ENCODE results near the gene VWA8.
"Not testable (repeated sequence)": the region's sequence is repeated elsewhere in the genome, so short reads cannot be mapped to it uniquely, and the experiment has no call there.

The VWA8 gene

DNA sequence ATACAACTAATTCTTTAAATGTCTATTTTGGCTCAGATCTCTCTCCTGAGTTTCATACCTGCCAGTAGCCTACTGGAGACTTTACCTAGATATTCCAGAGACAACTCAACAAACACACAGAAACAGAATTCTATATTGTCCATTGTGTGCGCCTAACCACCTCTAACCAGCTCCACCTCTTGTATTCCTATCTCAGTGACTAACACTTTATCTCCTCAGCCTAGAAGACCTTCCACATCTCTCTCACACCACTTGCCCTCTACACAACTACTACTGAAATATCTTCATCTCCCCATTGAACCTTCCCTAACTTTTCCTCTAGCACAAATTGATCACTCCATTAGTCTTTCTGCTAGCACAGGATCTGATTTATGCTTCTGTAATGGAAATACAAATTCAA lies 6.7 kb downstream of the VWA8 start (continued):
- TF ChIP-seq RARB (CRISPR knock-in tag; IDR thresholded peaks at IDR 0.05) (no peak), SNAI2 (CRISPR knock-in tag; IDR thresholded peaks at IDR 0.05) (no peak), POU6F1 (CRISPR knock-in tag; IDR thresholded peaks at IDR 0.05; ENCODE audit: borderline replicate concordance, low read depth) (no peak)

GRCh38 chr13:41952749-41953148 lies 8.2 kb downstream of the VWA8 start:
- ATAC-seq, result no peak
- TF ChIP-seq ZC3H10 (CRISPR knock-in tag; IDR thresholded peaks at IDR 0.05) (no peak), PPARA (CRISPR knock-in tag; IDR thresholded peaks at IDR 0.05; ENCODE audit: borderline replicate concordance) (no peak), ESRRG (CRISPR knock-in tag; IDR thresholded peaks at IDR 0.05) (no peak), BACH2 (CRISPR knock-in tag; IDR thresholded peaks at IDR 0.05; ENCODE audit: borderline replicate concordance) (no peak), SNAI2 (CRISPR knock-in tag; IDR thresholded peaks at IDR 0.05) (no peak), POU6F1 (CRISPR knock-in tag; IDR thresholded peaks at IDR 0.05; ENCODE audit: borderline replicate concordance, low read depth) (no peak), OSR1 (CRISPR knock-in tag; IDR thresholded peaks at IDR 0.05) (no peak), TCF4 (CRISPR knock-in tag; IDR thresholded peaks at IDR 0.05; ENCODE audit: borderline replicate concordance) (no peak), PATZ1 (CRISPR knock-in tag; IDR thresholded peaks at IDR 0.05; ENCODE audit: borderline replicate concordance) (no peak), ZNF70 (CRISPR knock-in tag; IDR thresholded peaks at IDR 0.05) (no peak), RARB (CRISPR knock-in tag; IDR thresholded peaks at IDR 0.05) (no peak), ISL1 (CRISPR knock-in tag; IDR thresholded peaks at IDR 0.05) (no peak), ARNTL (CRISPR knock-in tag; IDR thresholded peaks at IDR 0.05; ENCODE audit: borderline replicate concordance, low read depth) (no peak)

- ATAC-seq, result not testable (repeated sequence)
These were observed 11.8 kb downstream of the VWA8 start for GRCh38 chr13:41949104-41949503.

GRCh38 chr13:41945926-41946325 lies 15.0 kb downstream of the VWA8 start:
- no peak for ATAC-seq

More at GRCh38 chr13:41945926-41946325, 15.0 kb downstream of the VWA8 start:
- TF ChIP-seq ISL1 (CRISPR knock-in tag; IDR thresholded peaks at IDR 0.05) (no peak), POU6F1 (CRISPR knock-in tag; IDR thresholded peaks at IDR 0.05; ENCODE audit: borderline replicate concordance, low read depth) (no peak), BACH2 (CRISPR knock-in tag; IDR thresholded peaks at IDR 0.05; ENCODE audit: borderline replicate concordance) (no peak), SNAI2 (CRISPR knock-in tag; IDR thresholded peaks at IDR 0.05) (no peak), TOX (CRISPR knock-in tag; IDR thresholded peaks at IDR 0.05; ENCODE audit: borderline replicate concordance) (no peak), ZNF565 (CRISPR knock-in tag; conservative IDR thresholded peaks at IDR 0.05; ENCODE audit: low read depth) (no peak), GLIS3 (CRISPR knock-in tag; IDR thresholded peaks at IDR 0.05) (no peak), CSDC2 (CRISPR knock-in tag; IDR thresholded peaks at IDR 0.05) (no peak), PATZ1 (CRISPR knock-in tag; IDR thresholded peaks at IDR 0.05; ENCODE audit: borderline replicate concordance) (no peak)
